AG04449 (cell line): ENCODE results near the gene CALCB.
"Not testable (repeated sequence)": the region's sequence is repeated elsewhere in the genome, so short reads cannot be mapped to it uniquely, and the experiment has no call there.

Source experiments
- CTCF ChIA-PET: fragments of 350-600 bp; formaldehyde crosslinking; extraction: SDS; loops from one replicate; lab custom pipeline; 2021; ENCODE audit warnings: antibody characterized with exemption; lab: Yijun Ruan, JAX
- POLR2A ChIA-PET: fragments of 400-600, 350-600 bp; formaldehyde crosslinking; extraction: SDS; loops from one replicate; lab custom pipeline; 2020; ENCODE audit warnings: antibody characterized with exemption, inconsistent platforms; lab: Yijun Ruan, JAX
- DNase-seq: peaks from one replicate; pipeline ENCODE4 v3.0.0-alpha.2; 2010; ENCODE audit warnings: low read depth, low spot score
- H3K4me3 ChIP-seq: 2 replicates; pipeline ENCODE4 v1.5.1; 2011; ENCODE audit warnings: low read depth, mild to moderate bottlenecking, control low read depth, low read length
- TF ChIP-seq, protein P1 (sequence below): IDR thresholded peaks from one replicate; pipeline ENCODE4 v1.5.1; 2011; ENCODE audit warnings: mild to moderate bottlenecking, moderate library complexity, low read length, control low read depth, inconsistent platforms; ENCODE audit not compliant: insufficient read depth; ENCODE audit errors: missing control alignments

The CALCB gene, protein sequence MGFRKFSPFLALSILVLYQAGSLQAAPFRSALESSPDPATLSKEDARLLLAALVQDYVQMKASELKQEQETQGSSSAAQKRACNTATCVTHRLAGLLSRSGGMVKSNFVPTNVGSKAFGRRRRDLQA

DNA sequence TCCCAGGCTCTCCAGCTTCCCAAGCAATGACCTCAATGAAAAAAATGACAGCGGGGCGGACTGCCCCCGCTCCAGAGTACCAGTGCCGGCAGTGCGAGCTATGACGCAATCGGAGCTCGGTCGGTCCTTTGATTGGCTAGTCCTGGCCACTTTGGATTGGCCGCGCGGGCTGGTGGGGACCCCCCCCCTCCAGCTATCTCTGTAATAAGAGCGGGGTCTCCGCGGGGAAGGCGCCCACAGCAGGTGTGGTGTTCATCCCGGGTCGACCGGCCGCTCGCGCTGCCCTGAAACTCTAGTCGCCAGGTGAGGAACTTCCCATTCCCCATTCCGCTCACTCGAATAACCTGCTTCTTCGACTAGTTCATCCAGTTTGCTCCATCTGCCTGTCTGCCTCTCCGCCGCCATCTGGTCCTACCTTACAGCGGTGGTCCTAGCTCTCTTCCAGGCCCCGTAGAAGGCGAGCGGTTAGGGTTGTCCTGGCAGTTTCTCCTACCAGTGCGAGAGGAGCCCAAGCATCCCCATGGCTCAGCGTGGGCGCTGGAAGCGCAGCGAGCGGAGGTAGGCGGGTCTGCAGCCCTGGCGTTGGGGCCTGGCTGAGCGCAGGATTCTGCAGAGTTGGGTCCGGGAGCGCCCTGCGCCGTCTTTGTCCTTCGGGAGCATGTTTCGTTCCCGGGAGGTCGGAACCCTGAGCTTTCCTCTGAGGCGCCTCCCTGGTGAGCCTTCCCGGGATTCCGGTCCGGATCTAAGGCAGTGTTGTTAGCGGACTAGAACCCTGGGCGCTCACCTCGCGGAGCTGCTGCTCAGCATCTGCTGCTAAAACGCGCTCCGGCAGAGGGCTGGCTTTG is at the start of gene CALCB:
TSS of gene CALCB (plus strand) at position 233 of the 845 bp plus-strand sequence. CDS start 1,126 bp downstream, outside the sequence.
- POLR2A ChIA-PET, result interaction anchor here (0.6 kb wide), 1 partner anchor 1118 kb away, joined by 5 read pairs; no protein-coding TSS in a partner anchor
- CTCF ChIA-PET, result interaction anchor here (1.0 to 7.2 kb wide), 11 partner anchors 9 to 284 kb away, joined by 3 to 110 read pairs (median 5); no protein-coding TSS in a partner anchor
- peak within 1 kb of the TSS; percentile 29 for H3K4me3 ChIP-seq

DNA sequence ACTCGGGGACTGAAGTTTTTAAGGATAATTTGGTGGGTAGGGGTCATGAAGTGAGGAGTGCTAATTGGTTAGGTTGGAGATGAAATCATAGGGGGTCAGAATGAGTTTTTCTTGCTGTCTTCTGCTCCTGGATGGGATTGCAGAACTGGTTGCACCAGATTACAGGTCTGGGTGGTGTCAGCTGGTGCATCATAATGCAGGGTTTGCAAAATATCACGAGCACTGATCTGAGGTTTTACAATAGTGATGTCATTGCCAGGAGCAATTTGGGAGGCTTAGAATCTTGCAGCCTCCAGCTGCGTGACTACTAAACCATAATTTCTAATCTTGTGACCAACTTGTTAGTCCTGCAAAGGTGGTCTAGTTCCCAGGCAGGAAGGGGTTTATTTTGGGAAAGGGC is 46.4 kb upstream of the CALCB start:
- H3K4me3 ChIP-seq, result no peak overlapping the region
- ChIA-PET POLR2A (no interaction called here), CTCF (no interaction called here)
- TF ChIP-seq, protein P1, sequence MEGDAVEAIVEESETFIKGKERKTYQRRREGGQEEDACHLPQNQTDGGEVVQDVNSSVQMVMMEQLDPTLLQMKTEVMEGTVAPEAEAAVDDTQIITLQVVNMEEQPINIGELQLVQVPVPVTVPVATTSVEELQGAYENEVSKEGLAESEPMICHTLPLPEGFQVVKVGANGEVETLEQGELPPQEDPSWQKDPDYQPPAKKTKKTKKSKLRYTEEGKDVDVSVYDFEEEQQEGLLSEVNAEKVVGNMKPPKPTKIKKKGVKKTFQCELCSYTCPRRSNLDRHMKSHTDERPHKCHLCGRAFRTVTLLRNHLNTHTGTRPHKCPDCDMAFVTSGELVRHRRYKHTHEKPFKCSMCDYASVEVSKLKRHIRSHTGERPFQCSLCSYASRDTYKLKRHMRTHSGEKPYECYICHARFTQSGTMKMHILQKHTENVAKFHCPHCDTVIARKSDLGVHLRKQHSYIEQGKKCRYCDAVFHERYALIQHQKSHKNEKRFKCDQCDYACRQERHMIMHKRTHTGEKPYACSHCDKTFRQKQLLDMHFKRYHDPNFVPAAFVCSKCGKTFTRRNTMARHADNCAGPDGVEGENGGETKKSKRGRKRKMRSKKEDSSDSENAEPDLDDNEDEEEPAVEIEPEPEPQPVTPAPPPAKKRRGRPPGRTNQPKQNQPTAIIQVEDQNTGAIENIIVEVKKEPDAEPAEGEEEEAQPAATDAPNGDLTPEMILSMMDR, result no peak
- no peak for DNase-seq

More for the DNA sequence above, at the start of gene CALCB:
- TF ChIP-seq, protein P1, result no peak
- no peak for DNase-seq

DNA sequence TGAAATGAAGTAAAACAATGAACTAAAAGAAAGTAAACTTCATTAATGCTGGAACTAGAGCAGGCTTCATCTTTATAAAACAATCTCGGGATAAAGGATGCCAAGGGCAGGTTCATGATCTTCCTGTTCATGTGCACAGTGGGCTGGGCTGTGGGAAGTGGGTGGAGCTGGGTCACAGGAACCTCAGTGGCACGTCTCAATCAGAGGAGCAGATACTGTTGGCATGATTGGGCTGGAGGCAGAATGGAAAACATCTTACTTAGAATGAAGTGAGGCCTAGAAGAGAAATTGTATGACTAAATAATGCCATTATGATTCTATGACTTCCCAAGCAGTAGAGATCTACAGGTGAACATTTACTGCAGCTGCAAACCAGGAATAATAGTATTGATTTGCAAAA is 45.4 kb upstream of the CALCB start:
- POLR2A ChIA-PET, result no interaction called here
- TF ChIP-seq, protein P1, result no peak
- no peak overlapping the region for H3K4me3 ChIP-seq
- CTCF ChIA-PET, result no interaction called here
- DNase-seq, result no peak

DNA sequence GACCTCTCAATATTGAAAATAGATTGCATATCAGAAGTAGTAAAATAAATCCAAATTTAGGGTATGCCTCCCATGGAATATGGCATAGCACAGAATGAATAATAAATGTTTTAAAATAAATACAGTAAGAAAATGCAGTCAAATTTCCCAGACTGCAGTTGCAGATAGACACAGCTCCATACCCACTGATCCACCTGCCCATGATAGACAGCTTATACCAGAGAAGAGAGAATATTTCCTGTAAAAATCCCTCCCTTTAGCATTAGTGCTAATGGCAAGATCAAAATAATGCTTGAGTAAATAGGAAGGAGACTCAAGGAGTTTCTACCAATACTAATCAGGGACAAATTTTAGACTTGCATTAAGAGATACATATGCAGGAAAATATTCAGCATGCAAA is 45.0 kb upstream of the CALCB start:
- ChIA-PET CTCF (interaction anchor here (1.1 kb wide), 1 partner anchor 22 kb away, joined by 4 read pairs; no protein-coding TSS in a partner anchor), POLR2A (no interaction called here)
- TF ChIP-seq, protein P1, result no peak
- no peak overlapping the region for H3K4me3 ChIP-seq
- no peak for DNase-seq

DNA sequence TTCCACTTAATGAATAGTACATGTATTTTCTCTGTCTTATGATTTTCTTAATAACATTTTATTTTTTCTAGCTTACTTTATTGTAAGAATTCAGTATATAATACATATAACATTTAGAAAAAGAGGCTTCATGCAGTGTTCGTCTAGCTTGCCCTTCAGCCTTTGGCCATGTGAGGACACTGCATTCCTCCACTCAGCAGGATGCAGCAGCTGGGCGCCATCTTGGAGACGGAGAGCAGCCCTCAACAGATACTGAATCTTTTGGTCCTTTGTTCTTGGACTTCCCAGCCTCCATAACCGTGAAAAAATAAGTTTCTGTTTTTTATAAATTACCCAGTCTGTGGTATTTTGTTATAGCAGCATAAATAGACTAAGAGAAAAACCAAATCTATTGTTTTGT is 41.4 kb upstream of the CALCB start:
- H3K4me3 ChIP-seq, DNase-seq, CTCF ChIA-PET, POLR2A ChIA-PET: not testable (repeated sequence)

DNA sequence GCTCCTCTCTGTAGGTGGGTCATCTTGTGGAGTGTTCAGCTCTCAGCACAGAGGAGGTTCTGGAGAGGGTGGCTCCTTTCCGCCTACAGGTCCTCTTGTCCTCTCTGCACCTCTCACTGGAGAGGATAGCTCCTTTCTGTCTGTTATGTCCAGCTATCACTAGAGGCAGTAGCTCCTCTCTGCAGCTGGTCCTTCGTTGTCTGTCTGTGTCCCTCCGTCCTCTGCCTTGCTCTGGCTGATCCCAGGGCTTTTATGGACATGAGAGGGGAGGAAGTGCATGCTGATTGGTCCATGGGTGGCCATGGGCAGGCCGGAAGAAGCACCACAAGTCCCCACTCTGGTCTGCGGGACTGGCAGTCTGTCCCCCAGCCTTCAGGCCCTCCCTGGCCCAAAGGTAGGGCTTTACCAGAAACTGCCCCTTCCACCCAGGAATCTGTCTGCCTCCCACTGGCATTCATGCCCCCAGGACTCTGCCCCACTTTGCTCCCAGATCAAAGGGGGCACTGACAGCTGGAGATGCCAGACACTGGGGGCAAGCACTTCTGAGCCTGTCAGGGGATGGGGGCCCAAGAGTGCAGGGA is 38.6 kb upstream of the CALCB start:
- POLR2A ChIA-PET, result no interaction called here
- CTCF ChIA-PET, result interaction anchor here (1.9 kb wide), 1 partner anchor 126 kb away, joined by 5 read pairs; no protein-coding TSS in a partner anchor

More for the DNA sequence above, 38.6 kb upstream of the CALCB start:
- DNase-seq, result no peak
- TF ChIP-seq, protein P1, result no peak
- H3K4me3 ChIP-seq, result no peak overlapping the region
